ENCODE measurements around the gene MINDY4.

- no peak for TF ChIP-seq POLR2AphosphoS5 (IDR thresholded peaks at IDR 0.05)
- TF ChIP-seq CTCF (IDR thresholded peaks at IDR 0.05): no peak
Measured at GRCh38 chr7:30916767-30917166, 145.6 kb downstream of the MINDY4 start.

Data from transverse colon (tissue), 4 donors.